Osteoblast (primary cell): ENCODE measurements around the gene HDGFL2. TPM values are rescaled to one million over a fixed set of nuclear protein-coding genes. Genes with fewer than 3 reads are reported as not detected.

ENCODE experiments used
- DNase-seq: peaks from one replicate; pipeline ENCODE4 v3.0.0; 2011; ENCODE audit warnings: low spot score, mixed read lengths; ENCODE audit not compliant: insufficient read length; ENCODE audit errors: missing footprints
- H2AFZ ChIP-seq: 2 replicates; pipeline ENCODE4 v1.6.0; 2011; ENCODE audit warnings: mild to moderate bottlenecking, low read length
- H3K27ac ChIP-seq: 2 replicates; pipeline ENCODE4 v1.5.1; 2011; ENCODE audit warnings: mild to moderate bottlenecking, low read depth, low read length, moderate library complexity
- H3K27me3 ChIP-seq: 2 replicates; pipeline ENCODE4 v1.6.0; 2012; ENCODE audit warnings: mild to moderate bottlenecking, control low read depth, inconsistent platforms, low read length, moderate library complexity; ENCODE audit not compliant: insufficient read depth
- H3K36me3 ChIP-seq: 2 replicates; pipeline ENCODE4 v1.5.1; 2011; ENCODE audit warnings: mild to moderate bottlenecking, low read length, control low read depth, moderate library complexity; ENCODE audit not compliant: insufficient read depth
- H3K4me1 ChIP-seq: 2 replicates; pipeline ENCODE4 v1.5.1; 2011; ENCODE audit warnings: mild to moderate bottlenecking, low read length, control low read depth, moderate library complexity; ENCODE audit not compliant: insufficient read depth
- H3K4me2 ChIP-seq: 2 replicates; pipeline ENCODE4 v1.6.0; 2011; ENCODE audit warnings: mild to moderate bottlenecking, low read length; ENCODE audit not compliant: insufficient read depth
- H3K4me3 ChIP-seq: fragments of 200-600 bp; sonication (generic); 3 replicates; pipeline ENCODE4 v1.5.1; 2012; ENCODE audit warnings: mild to moderate bottlenecking, low read length, inconsistent platforms; ENCODE audit not compliant: insufficient read depth
- H3K79me2 ChIP-seq: 2 replicates; pipeline ENCODE4 v1.6.0; 2012; ENCODE audit warnings: mild to moderate bottlenecking, low read length, control low read depth, inconsistent platforms; ENCODE audit not compliant: insufficient read depth
- H3K9me3 ChIP-seq: 2 replicates; pipeline ENCODE4 v1.5.1; 2011; ENCODE audit warnings: low read depth, low read length, control low read depth
- H4K20me1 ChIP-seq: 2 replicates; pipeline ENCODE4 v1.6.0; 2012; ENCODE audit warnings: mild to moderate bottlenecking, low read length, control low read depth; ENCODE audit not compliant: insufficient read depth
- CTCF ChIP-seq: IDR thresholded peaks from 2 replicates; pipeline ENCODE4 v1.5.1; 2011; ENCODE audit warnings: mild to moderate bottlenecking, low read depth, low read length, moderate library complexity; ENCODE audit errors: extremely low read depth
- total RNA-seq: library from RNA; depleted of rRNA; stranded (reverse); fragments of >200 nt; gene quantifications from 2 replicates; pipeline ENCODE4 v1.2.3, GENCODE V29; 2012

Gene HDGFL2
- total RNA-seq, 1 donor = 48.5 TPM

GRCh38 chr19:4455719-4456475, 16.2 kb upstream of the HDGFL2 start:
- H4K20me1 ChIP-seq = peaks cover 34% of the 10 kb centered on the region
- H3K27ac ChIP-seq = peak overlapping the region; percentile 90
- H2AFZ ChIP-seq = no peak overlapping the region
- peaks cover 42% of the 10 kb centered on the region for H3K79me2 ChIP-seq
- peaks cover 22% of the 10 kb centered on the region for H3K4me1 ChIP-seq
- peak overlapping the region; percentile 77 for H3K4me3 ChIP-seq
- H3K4me2 ChIP-seq = peak overlapping the region; percentile 86
- peaks cover 36% of the 10 kb centered on the region for H3K36me3 ChIP-seq
- no peak for TF ChIP-seq CTCF
- DNase-seq = peak; percentile 97
- H3K9me3 ChIP-seq = no peaks in the 10 kb centered on the region
- no peaks in the 10 kb centered on the region for H3K27me3 ChIP-seq

GRCh38 chr19:4456476-4456842, 15.6 kb upstream of the HDGFL2 start:
- H3K36me3 ChIP-seq = peaks cover 30% of the 10 kb centered on the region
- peak overlapping the region; percentile 77 for H3K4me3 ChIP-seq
- peak overlapping the region; percentile 86 for H3K4me2 ChIP-seq
- peaks cover 22% of the 10 kb centered on the region for H3K4me1 ChIP-seq
- H3K79me2 ChIP-seq = peaks cover 42% of the 10 kb centered on the region
- peak overlapping the region; percentile 90 for H3K27ac ChIP-seq
- H3K27me3 ChIP-seq = no peaks in the 10 kb centered on the region
- H3K9me3 ChIP-seq = no peaks in the 10 kb centered on the region
- H2AFZ ChIP-seq = peak overlapping the region; percentile 61
- no peak for TF ChIP-seq CTCF
- peaks cover 34% of the 10 kb centered on the region for H4K20me1 ChIP-seq
- peak; percentile 96 for DNase-seq

- no peak for TF ChIP-seq CTCF
- Histone ChIP-seq H3K27ac (peak overlapping the region; percentile 90), H3K79me2 (peaks cover 42% of the 10 kb centered on the region), H3K9me3 (no peaks in the 10 kb centered on the region), H3K36me3 (peaks cover 25% of the 10 kb centered on the region), H2AFZ (peak overlapping the region; percentile 61), H3K27me3 (no peaks in the 10 kb centered on the region), H3K4me1 (peaks cover 22% of the 10 kb centered on the region), H3K4me2 (peak overlapping the region; percentile 90), H3K4me3 (peak overlapping the region; percentile 77), H4K20me1 (peaks cover 34% of the 10 kb centered on the region)
- DNase-seq = peak; percentile 93
Observed at GRCh38 chr19:4456843-4457653, 15.0 kb upstream of the HDGFL2 start.
